ENCODE results near the gene VPS26A.

The VPS26A gene

DNA sequence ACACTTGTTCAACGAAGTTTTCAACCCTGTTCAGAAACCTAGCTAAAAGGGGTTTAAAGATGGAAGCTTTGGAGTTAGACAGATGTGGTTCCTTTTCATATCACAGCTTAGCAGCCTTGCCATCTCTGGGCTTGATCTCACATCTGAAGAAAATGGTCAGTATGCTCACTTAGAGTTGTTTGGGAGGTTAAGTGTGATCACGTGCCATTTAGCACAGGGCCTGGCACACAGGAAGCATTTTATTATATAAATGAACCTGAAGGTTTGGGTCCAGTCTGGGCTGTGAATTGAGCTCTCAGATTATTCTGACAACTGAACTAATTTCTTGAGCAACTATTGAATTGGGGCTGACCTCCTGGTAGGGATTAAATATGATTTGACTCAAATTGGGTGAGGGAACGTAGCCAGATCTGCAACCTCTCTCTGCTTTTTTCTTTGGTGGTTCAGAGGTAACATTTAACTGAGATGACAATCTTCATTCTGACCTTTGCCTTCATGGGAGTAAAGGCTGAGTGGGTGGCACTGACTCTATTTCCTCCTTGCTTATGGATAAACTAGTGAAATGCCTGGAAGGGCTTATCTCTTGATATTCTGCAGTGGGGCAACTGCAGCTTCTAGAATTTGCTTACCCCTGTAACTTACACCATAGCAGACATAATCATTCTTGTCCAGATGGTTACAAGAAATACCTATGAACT lies 86.0 kb downstream of the VPS26A start:
- TF ChIP-seq, protein P1, sequence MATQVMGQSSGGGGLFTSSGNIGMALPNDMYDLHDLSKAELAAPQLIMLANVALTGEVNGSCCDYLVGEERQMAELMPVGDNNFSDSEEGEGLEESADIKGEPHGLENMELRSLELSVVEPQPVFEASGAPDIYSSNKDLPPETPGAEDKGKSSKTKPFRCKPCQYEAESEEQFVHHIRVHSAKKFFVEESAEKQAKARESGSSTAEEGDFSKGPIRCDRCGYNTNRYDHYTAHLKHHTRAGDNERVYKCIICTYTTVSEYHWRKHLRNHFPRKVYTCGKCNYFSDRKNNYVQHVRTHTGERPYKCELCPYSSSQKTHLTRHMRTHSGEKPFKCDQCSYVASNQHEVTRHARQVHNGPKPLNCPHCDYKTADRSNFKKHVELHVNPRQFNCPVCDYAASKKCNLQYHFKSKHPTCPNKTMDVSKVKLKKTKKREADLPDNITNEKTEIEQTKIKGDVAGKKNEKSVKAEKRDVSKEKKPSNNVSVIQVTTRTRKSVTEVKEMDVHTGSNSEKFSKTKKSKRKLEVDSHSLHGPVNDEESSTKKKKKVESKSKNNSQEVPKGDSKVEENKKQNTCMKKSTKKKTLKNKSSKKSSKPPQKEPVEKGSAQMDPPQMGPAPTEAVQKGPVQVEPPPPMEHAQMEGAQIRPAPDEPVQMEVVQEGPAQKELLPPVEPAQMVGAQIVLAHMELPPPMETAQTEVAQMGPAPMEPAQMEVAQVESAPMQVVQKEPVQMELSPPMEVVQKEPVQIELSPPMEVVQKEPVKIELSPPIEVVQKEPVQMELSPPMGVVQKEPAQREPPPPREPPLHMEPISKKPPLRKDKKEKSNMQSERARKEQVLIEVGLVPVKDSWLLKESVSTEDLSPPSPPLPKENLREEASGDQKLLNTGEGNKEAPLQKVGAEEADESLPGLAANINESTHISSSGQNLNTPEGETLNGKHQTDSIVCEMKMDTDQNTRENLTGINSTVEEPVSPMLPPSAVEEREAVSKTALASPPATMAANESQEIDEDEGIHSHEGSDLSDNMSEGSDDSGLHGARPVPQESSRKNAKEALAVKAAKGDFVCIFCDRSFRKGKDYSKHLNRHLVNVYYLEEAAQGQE (IDR thresholded peaks at IDR 0.05; ENCODE audit: insufficient read depth in 1 of 2, low read depth in 2 of 2, low read length in 2 of 2) = no peak
- TF ChIP-seq FOXP2 (optimal IDR thresholded peaks at IDR 0.05; ENCODE audit: borderline replicate concordance, extremely low read depth, extremely low read length, insufficient read depth) = no peak
- TF ChIP-seq SIN3A (IDR thresholded peaks at IDR 0.05; ENCODE audit: borderline replicate concordance, insufficient read depth, low read length) = no peak
- TF ChIP-seq POLR2AphosphoS5 (IDR thresholded peaks at IDR 0.05; ENCODE audit: low read depth, low read length) = no peak
- TF ChIP-seq TAF1 (IDR thresholded peaks at IDR 0.05; ENCODE audit: borderline replicate concordance, insufficient read depth, low read length) = no peak

DNA sequence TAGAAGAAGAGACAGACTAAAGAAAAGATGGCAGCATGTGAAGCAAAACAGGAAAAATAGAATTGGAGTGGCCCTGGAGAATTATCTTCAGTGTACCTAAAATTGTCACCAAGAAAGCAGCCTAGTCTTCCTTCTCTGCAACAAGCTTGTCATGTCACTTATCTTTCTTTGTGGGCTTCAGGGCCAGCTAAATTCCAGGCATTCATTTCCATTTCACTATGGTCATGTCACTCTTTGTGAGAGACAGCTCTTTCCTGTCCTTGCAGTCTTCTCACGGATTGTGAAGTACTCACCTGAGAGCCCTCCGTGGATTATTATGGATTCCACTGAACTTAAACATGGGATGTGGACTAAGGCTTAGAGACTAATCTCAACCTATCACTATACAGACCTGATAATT lies 87.1 kb downstream of the VPS26A start:
- TF ChIP-seq POLR2AphosphoS5 (IDR thresholded peaks at IDR 0.05; ENCODE audit: low read depth, low read length) (no peak), FOXP2 (optimal IDR thresholded peaks at IDR 0.05; ENCODE audit: borderline replicate concordance, extremely low read depth, extremely low read length, insufficient read depth) (no peak), SIN3A (IDR thresholded peaks at IDR 0.05; ENCODE audit: borderline replicate concordance, insufficient read depth, low read length) (no peak), TAF1 (IDR thresholded peaks at IDR 0.05; ENCODE audit: borderline replicate concordance, insufficient read depth, low read length) (no peak)
- TF ChIP-seq, protein P1 (IDR thresholded peaks at IDR 0.05; ENCODE audit: insufficient read depth in 1 of 2, low read depth in 2 of 2, low read length in 2 of 2) = no peak

DNA sequence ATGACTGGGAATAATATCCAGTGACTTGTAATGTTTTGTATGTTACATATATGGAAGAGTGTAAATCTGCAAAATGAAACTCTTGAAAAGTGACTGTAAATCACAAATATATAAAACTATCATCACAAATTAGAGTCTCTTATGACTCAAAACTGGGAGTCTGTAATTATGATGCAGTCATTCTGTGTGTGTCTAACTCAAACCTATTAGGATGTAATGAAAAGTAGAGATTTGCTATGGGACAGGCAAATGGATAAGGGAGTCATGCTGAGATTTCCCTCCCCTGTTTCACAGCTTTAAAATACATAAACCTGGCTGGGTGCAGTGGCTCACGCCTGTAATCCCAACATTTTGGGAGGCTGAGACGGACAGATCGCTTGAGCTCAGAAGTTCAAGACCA lies 87.5 kb downstream of the VPS26A start:
- TF ChIP-seq SIN3A (IDR thresholded peaks at IDR 0.05; ENCODE audit: borderline replicate concordance, insufficient read depth, low read length) = no peak
- no peak for TF ChIP-seq FOXP2 (optimal IDR thresholded peaks at IDR 0.05; ENCODE audit: borderline replicate concordance, extremely low read depth, extremely low read length, insufficient read depth)
- TF ChIP-seq POLR2AphosphoS5 (IDR thresholded peaks at IDR 0.05; ENCODE audit: low read depth, low read length) = no peak
- TF ChIP-seq TAF1 (IDR thresholded peaks at IDR 0.05; ENCODE audit: borderline replicate concordance, insufficient read depth, low read length) = no peak
- TF ChIP-seq, protein P1 (IDR thresholded peaks at IDR 0.05; ENCODE audit: insufficient read depth in 1 of 2, low read depth in 2 of 2, low read length in 2 of 2) = no peak

DNA sequence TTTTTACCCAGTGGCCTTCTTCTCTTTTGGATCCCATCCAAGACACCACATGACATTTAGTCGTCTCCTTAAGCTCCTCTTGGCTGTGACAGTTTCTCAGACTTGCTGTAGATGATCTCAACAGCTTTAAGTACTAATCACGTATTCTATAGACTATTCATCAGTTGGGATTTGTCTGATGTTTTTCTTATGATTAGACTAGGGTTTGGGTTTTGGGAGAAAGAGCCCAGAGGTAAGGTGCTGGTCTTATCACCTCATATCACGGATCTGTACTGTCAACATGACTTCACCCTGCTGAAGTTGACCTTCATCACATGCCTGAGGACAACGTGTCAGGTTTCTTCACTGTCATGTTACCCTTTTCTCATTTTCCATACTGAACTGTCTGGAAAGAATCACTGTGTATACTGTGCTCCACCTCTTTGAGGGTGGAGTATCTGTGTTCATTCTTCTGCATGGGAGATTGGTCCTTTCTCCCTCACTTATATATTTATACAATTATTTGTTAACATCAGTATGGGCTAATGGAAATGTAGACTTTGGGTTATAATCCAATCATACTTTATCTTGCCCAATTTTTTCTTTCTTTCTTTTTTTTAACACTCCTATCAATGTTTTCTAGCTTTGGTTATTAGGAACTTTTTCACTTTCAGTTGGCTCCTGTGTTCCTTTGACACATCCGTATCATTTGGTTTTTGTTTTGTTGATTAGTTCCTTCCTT lies 89.8 kb downstream of the VPS26A start:
- no peak for TF ChIP-seq FOXP2 (optimal IDR thresholded peaks at IDR 0.05; ENCODE audit: borderline replicate concordance, extremely low read depth, extremely low read length, insufficient read depth)
- TF ChIP-seq, protein P1 (IDR thresholded peaks at IDR 0.05; ENCODE audit: insufficient read depth in 1 of 2, low read depth in 2 of 2, low read length in 2 of 2) = no peak
- TF ChIP-seq POLR2AphosphoS5 (IDR thresholded peaks at IDR 0.05; ENCODE audit: low read depth, low read length) = no peak
- no peak for TF ChIP-seq TAF1 (IDR thresholded peaks at IDR 0.05; ENCODE audit: borderline replicate concordance, insufficient read depth, low read length)
- no peak for TF ChIP-seq SIN3A (IDR thresholded peaks at IDR 0.05; ENCODE audit: borderline replicate concordance, insufficient read depth, low read length)

All from PFSK-1 (cell line).